Adipocyte (in vitro differentiated cells): ENCODE measurements around the gene ARHGAP24.

Experiments used
- DNase-seq: peaks from one replicate; pipeline ENCODE4 v3.0.0-alpha.2; 2015; ENCODE audit warnings: low read depth
- H3K27me3 ChIP-seq: replicated peaks from 2 replicates; pipeline ENCODE4 v1.7.0; 2013; ENCODE audit warnings: mild to moderate bottlenecking, low read length, moderate library complexity; ENCODE audit not compliant: control insufficient read depth, insufficient read depth
- H3K36me3 ChIP-seq: 2 replicates; pipeline ENCODE4 v1.7.0; 2013; ENCODE audit warnings: low read length, mild to moderate bottlenecking, moderate library complexity; ENCODE audit not compliant: control insufficient read depth, insufficient read depth, severe bottlenecking
- H3K4me1 ChIP-seq: 2 replicates; pipeline ENCODE4 v1.7.0; 2013; ENCODE audit warnings: mild to moderate bottlenecking, low read length, moderate library complexity; ENCODE audit not compliant: control insufficient read depth, insufficient read depth
- H3K4me3 ChIP-seq: 2 replicates; pipeline ENCODE4 v1.7.0; 2013; ENCODE audit warnings: mild to moderate bottlenecking, low read length, moderate library complexity
- H3K9ac ChIP-seq: 2 replicates; pipeline ENCODE4 v1.7.0; 2013; ENCODE audit warnings: mild to moderate bottlenecking, low read length, moderate library complexity
- H3K9me3 ChIP-seq: 2 replicates; pipeline ENCODE4 v1.7.0; 2013; ENCODE audit warnings: mild to moderate bottlenecking, low read length, moderate library complexity; ENCODE audit not compliant: control insufficient read depth

ARHGAP24 gene

GRCh38 chr4:85783483-85783882 is 308.5 kb downstream of the ARHGAP24 start:
- Histone ChIP-seq H3K4me1 (peaks cover 74% of the 10 kb centered on the region), H3K27me3 (no peaks in the 10 kb centered on the region), H3K9ac (peak overlapping the region; percentile 76), H3K4me3 (peak overlapping the region; percentile 38), H3K36me3 (no peaks in the 10 kb centered on the region), H3K9me3 (no peaks in the 10 kb centered on the region)
- peak; percentile 74 for DNase-seq

- H3K9ac ChIP-seq = peak overlapping the region; percentile 76
Measured at GRCh38 chr4:85783900-85784299, 308.9 kb downstream of the ARHGAP24 start.

DNA sequence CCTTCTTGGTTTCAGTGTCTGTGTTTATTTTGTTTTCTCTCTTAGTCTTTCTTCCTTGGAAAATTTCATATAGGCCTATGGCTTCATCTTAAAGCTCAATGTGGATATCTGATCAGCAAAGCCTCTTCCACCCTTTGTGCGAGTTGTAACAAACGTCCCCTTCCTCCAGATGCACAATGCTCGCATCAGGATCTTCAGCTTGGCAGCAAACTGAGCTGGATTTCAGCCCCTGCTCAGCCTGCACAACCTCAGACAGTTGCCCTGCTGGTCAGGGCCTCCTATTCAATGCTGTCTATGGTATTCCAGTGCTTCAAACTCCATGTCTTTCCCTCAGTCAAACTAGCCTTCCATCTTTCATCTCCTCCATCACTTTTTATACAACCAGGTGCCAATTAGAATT is 309.4 kb downstream of the ARHGAP24 start:
- Histone ChIP-seq H3K4me3 (peak overlapping the region; percentile 38), H3K9me3 (no peaks in the 10 kb centered on the region), H3K27me3 (no peaks in the 10 kb centered on the region), H3K36me3 (no peaks in the 10 kb centered on the region), H3K9ac (peak overlapping the region; percentile 76), H3K4me1 (peaks cover 81% of the 10 kb centered on the region)
- DNase-seq = no peak

More at GRCh38 chr4:85783900-85784299, 308.9 kb downstream of the ARHGAP24 start:
- Histone ChIP-seq H3K27me3 (no peaks in the 10 kb centered on the region), H3K4me1 (peaks cover 76% of the 10 kb centered on the region), H3K36me3 (no peaks in the 10 kb centered on the region), H3K4me3 (peak overlapping the region; percentile 38), H3K9me3 (no peaks in the 10 kb centered on the region)
- DNase-seq = no peak

GRCh38 chr4:85784947-85785346 is 310.0 kb downstream of the ARHGAP24 start:
- no peaks in the 10 kb centered on the region for H3K9me3 ChIP-seq
- peaks cover 87% of the 10 kb centered on the region for H3K4me1 ChIP-seq
- H3K27me3 ChIP-seq = no peaks in the 10 kb centered on the region
- DNase-seq = no peak
- no peaks in the 10 kb centered on the region for H3K36me3 ChIP-seq
- H3K9ac ChIP-seq = peak overlapping the region; percentile 52
- no peak overlapping the region for H3K4me3 ChIP-seq

DNA sequence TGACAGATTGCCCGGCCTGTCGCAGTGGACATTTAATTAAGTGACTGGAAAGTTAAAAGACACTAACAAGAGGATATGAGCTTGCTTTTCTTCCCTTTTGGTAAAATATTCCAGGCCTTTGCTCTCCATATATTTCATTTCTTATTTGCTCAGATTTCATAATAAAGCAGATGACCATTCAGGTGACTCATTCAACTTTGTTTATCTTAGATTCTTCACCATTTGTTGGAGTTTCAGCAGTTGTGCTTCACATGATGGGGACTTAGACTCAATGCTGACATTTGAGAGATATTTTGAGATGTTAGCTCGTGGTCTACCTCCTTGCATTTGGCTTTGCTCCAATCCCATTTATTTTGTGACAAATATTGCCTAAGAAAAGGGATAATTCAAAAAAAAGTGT is 312.2 kb downstream of the ARHGAP24 start:
- no peaks in the 10 kb centered on the region for H3K27me3 ChIP-seq
- H3K9ac ChIP-seq = peak overlapping the region; percentile 71
- DNase-seq = peak; percentile 83
- H3K4me3 ChIP-seq = peak overlapping the region; percentile 9
- peaks cover 100% of the 10 kb centered on the region for H3K4me1 ChIP-seq
- no peaks in the 10 kb centered on the region for H3K36me3 ChIP-seq
- no peaks in the 10 kb centered on the region for H3K9me3 ChIP-seq

DNA sequence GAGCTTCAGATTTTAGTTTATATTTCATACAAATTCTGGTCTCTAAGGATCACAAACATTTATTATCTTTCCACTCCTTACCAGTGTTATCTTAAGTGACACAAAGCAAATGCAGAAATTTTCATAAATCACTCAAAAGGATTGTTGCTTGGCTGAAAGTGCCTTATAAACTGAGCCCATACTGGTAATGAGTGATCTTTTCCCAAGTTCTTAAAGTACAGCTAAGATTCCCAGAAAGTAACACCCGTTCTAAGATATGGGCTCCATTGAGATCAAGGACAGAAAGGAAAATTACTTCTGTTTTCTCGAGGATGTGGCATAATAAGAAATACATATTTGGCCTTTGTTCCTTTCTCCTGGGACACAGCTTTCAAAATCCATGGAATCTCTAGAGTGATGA is 313.7 kb downstream of the ARHGAP24 start:
- Histone ChIP-seq H3K36me3 (no peaks in the 10 kb centered on the region), H3K4me3 (peak overlapping the region; percentile 19), H3K9ac (peak overlapping the region; percentile 71), H3K4me1 (peaks cover 100% of the 10 kb centered on the region), H3K9me3 (no peaks in the 10 kb centered on the region), H3K27me3 (no peaks in the 10 kb centered on the region)
- DNase-seq = no peak

GRCh38 chr4:85789241-85789640 is 314.3 kb downstream of the ARHGAP24 start:
- H3K4me3 ChIP-seq = peak overlapping the region; percentile 19
- no peaks in the 10 kb centered on the region for H3K9me3 ChIP-seq
- no peak for DNase-seq
- no peaks in the 10 kb centered on the region for H3K36me3 ChIP-seq
- H3K4me1 ChIP-seq = peaks cover 100% of the 10 kb centered on the region
- H3K9ac ChIP-seq = peak overlapping the region; percentile 71
- no peaks in the 10 kb centered on the region for H3K27me3 ChIP-seq

DNA sequence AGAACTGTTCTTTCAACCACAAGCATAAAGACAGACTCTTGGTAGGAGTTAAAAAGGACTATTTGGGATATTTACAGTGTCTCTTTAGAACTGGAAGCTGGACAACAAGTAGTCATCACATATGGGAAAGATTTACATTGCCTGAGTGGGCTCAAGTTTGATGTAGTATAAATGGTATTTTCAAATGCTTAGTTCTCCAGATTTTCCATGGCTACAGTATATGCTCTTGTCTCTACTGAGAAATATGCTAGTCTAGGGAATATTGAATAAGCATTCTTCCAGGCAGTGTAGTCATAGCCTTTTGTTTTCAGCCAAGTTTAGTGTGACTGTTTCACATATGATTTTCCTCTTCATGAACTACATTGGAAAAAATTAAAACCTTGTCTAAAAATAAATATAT is 315.6 kb downstream of the ARHGAP24 start:
- peak overlapping the region; percentile 75 for H3K9ac ChIP-seq
- H3K4me1 ChIP-seq = peaks cover 93% of the 10 kb centered on the region
- no peaks in the 10 kb centered on the region for H3K36me3 ChIP-seq
- H3K27me3 ChIP-seq = no peaks in the 10 kb centered on the region
- peak overlapping the region; percentile 15 for H3K4me3 ChIP-seq
- DNase-seq = peak; percentile 60
- H3K9me3 ChIP-seq = no peaks in the 10 kb centered on the region

GRCh38 chr4:85792376-85793232 is 317.7 kb downstream of the ARHGAP24 start:
- peaks cover 77% of the 10 kb centered on the region for H3K4me1 ChIP-seq
- H3K36me3 ChIP-seq = no peaks in the 10 kb centered on the region
- DNase-seq = no peak
- no peaks in the 10 kb centered on the region for H3K9me3 ChIP-seq
- no peaks in the 10 kb centered on the region for H3K27me3 ChIP-seq
- no peak overlapping the region for H3K4me3 ChIP-seq
- H3K9ac ChIP-seq = peak overlapping the region; percentile 46

DNA sequence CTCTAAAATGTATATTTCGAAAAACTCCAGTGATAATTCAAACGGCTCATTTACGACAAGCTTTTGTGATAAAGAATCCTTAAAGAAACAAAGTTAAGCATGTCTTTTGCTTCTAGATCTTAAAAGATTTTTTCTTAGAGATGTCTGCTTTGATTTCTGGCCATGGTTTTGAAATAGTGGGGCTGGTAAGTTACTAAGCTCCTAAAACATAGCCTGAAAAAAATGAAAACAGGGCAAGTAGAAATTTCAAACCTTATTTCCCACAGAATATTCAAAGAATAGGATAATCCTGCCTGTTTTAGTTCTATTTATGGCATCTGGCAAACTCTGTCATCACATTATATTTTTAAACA is 318.3 kb downstream of the ARHGAP24 start:
- Histone ChIP-seq H3K9ac (peak overlapping the region; percentile 46), H3K4me3 (no peak overlapping the region), H3K36me3 (no peaks in the 10 kb centered on the region), H3K27me3 (no peaks in the 10 kb centered on the region), H3K4me1 (peaks cover 77% of the 10 kb centered on the region), H3K9me3 (no peaks in the 10 kb centered on the region)
- DNase-seq = peak; percentile 60

- Histone ChIP-seq H3K36me3 (no peaks in the 10 kb centered on the region), H3K9me3 (peaks cover 6% of the 10 kb centered on the region), H3K27me3 (no peaks in the 10 kb centered on the region), H3K4me3 (peak overlapping the region; percentile 2), H3K4me1 (peaks cover 30% of the 10 kb centered on the region), H3K9ac (peak overlapping the region; percentile 62)
- DNase-seq = peak; percentile 46
Measured at GRCh38 chr4:85798012-85798770, 323.2 kb downstream of the ARHGAP24 start.
